HFFc6 (cell line): Measurements from ENCODE around the gene SGMS1. TPM values are rescaled to one million over a fixed set of nuclear protein-coding genes. Genes with fewer than 3 reads are reported as not detected.
"Not testable (repeated sequence)": the region's sequence is repeated elsewhere in the genome, so short reads cannot be mapped to it uniquely, and the experiment has no call there.

Experiments used
- DNase-seq: peaks from one replicate; pipeline ENCODE4 v3.0.0-alpha.2; 2018
- H3K27ac Mint-ChIP-seq: 2 replicates; pipeline ENCODE4 v1.8.0; 2020; ENCODE audit warnings: mild to moderate bottlenecking, mixed read lengths
- H3K27me3 Mint-ChIP-seq: 2 replicates; pipeline ENCODE4 v1.8.0; 2021; ENCODE audit warnings: mild to moderate bottlenecking, moderate library complexity, mixed read lengths; ENCODE audit not compliant: insufficient read depth
- H3K36me3 Mint-ChIP-seq: 2 replicates; pipeline ENCODE4 v1.8.0; 2021; ENCODE audit warnings: low read depth, mixed read lengths
- H3K4me1 Mint-ChIP-seq: 2 replicates; pipeline ENCODE4 v1.8.0; 2020; ENCODE audit warnings: low read depth, mixed read lengths
- H3K4me3 Mint-ChIP-seq: 2 replicates; pipeline ENCODE4 v1.8.0; 2020; ENCODE audit warnings: mild to moderate bottlenecking, moderate library complexity, mixed read lengths
- H3K9me3 Mint-ChIP-seq: 2 replicates; pipeline ENCODE4 v1.8.0; 2020; ENCODE audit warnings: mild to moderate bottlenecking, mixed read lengths
- total RNA-seq, 6 experiments: library from RNA; stranded (reverse); fragmentation: NEBNext Ultra II Directional; extraction: Animal tissue kit (Norgen Biotek cat#: 25700); gene quantifications; 2 replicates in 1 of 6; 3 replicates in 5 of 6; pipeline ENCODE4 v1.2.3, GENCODE V29; 2021
- TF ChIP-seq, protein P1 (sequence below): fragments of 200-600 bp; sonication (generic); IDR thresholded peaks from 2 replicates; pipeline ENCODE4 v1.5.0; 2021; ENCODE audit warnings: antibody characterized with exemption, mild to moderate bottlenecking

SGMS1 gene
- total RNA-seq, 6 experiments from 2014 or later, result 19.6 to 27.5 (median 24.6) TPM

DNA sequence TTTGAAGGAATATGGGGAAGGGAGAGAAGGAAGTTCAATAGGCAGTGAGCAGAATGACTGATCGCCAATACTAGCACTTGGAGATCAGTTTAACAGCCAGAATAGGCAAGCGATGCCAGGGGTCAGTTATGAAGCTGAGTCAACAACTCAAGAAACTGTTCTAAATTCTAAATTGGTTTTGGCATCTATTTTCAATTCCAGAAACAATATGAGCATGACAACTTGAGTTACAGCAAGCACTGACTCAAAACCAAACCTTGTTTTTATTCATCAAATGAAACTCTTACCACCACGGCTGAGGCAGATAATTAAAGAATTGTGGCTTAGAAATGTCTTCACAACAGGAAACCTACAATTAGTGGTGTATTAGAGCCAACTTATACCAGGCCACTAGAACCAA is 192.0 kb downstream of the SGMS1 start:
- no peaks in the 10 kb centered on the region for H3K9me3 Mint-ChIP-seq
- peak overlapping the region; percentile 40; the same call in 1 of the 2 replicates for H3K4me3 Mint-ChIP-seq
- H3K4me1 Mint-ChIP-seq, result peaks cover 27% of the 10 kb centered on the region
- peaks cover 1% of the 10 kb centered on the region; the same call in 1 of the 2 replicates for H3K27me3 Mint-ChIP-seq
- DNase-seq, result no peak
- no peaks in the 10 kb centered on the region for H3K36me3 Mint-ChIP-seq
- H3K27ac Mint-ChIP-seq, result peak overlapping the region; percentile 52
- TF ChIP-seq, protein P1, sequence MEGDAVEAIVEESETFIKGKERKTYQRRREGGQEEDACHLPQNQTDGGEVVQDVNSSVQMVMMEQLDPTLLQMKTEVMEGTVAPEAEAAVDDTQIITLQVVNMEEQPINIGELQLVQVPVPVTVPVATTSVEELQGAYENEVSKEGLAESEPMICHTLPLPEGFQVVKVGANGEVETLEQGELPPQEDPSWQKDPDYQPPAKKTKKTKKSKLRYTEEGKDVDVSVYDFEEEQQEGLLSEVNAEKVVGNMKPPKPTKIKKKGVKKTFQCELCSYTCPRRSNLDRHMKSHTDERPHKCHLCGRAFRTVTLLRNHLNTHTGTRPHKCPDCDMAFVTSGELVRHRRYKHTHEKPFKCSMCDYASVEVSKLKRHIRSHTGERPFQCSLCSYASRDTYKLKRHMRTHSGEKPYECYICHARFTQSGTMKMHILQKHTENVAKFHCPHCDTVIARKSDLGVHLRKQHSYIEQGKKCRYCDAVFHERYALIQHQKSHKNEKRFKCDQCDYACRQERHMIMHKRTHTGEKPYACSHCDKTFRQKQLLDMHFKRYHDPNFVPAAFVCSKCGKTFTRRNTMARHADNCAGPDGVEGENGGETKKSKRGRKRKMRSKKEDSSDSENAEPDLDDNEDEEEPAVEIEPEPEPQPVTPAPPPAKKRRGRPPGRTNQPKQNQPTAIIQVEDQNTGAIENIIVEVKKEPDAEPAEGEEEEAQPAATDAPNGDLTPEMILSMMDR, result no peak

DNA sequence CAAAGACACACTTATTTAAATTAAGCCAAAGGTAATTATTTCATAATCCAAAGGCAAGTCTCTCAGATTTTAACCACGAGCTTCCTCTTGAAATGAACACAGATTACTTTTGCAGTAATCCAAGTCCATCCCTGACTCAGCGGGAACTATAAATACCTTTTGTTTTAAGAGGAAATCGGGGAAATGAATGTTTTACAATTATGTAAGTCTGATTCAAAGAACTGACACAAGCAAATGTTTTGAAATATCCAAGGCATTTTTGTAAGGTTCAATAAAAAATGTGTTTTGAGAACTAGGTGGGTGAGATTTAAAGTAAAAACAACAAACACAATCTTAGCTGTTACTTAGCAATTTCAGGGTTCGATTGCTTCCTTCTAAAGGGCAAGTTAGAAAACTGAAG is 192.6 kb downstream of the SGMS1 start:
- no peaks in the 10 kb centered on the region for H3K9me3 Mint-ChIP-seq
- peak overlapping the region; percentile 52 for H3K27ac Mint-ChIP-seq
- no peaks in the 10 kb centered on the region for H3K36me3 Mint-ChIP-seq
- TF ChIP-seq, protein P1, result no peak
- H3K4me3 Mint-ChIP-seq, result peak overlapping the region; percentile 40; the same call in 1 of the 2 replicates
- H3K27me3 Mint-ChIP-seq, result peaks cover 1% of the 10 kb centered on the region; the same call in 1 of the 2 replicates
- H3K4me1 Mint-ChIP-seq, result peaks cover 27% of the 10 kb centered on the region
- peak; percentile 20 for DNase-seq

DNA sequence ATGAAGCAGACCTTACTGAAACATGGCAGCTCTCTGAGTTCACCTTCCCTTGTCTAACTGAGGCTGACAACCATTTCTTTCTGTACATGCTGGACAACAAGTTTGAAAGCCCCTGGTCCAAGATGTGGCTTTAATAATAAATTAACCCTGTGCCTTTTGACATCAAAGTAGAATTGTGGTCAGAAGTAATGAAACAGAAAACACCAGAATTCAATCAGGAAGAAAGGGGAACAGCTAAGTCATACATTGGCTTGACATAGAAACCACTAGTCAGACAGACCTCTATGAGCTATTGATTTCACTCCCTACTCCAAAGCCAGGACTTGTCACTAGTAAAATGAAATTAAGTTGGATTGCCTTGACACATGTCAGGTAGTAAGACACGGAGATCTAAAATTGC is 197.3 kb downstream of the SGMS1 start:
- H3K4me1 Mint-ChIP-seq, result peaks cover 18% of the 10 kb centered on the region
- no peaks in the 10 kb centered on the region for H3K27me3 Mint-ChIP-seq
- H3K4me3 Mint-ChIP-seq, result no peak overlapping the region
- H3K36me3 Mint-ChIP-seq, result no peaks in the 10 kb centered on the region; the same call in 1 of the 2 replicates
- H3K27ac Mint-ChIP-seq, result no peak overlapping the region
- TF ChIP-seq, protein P1, result no peak
- DNase-seq, result no peak
- no peaks in the 10 kb centered on the region for H3K9me3 Mint-ChIP-seq

DNA sequence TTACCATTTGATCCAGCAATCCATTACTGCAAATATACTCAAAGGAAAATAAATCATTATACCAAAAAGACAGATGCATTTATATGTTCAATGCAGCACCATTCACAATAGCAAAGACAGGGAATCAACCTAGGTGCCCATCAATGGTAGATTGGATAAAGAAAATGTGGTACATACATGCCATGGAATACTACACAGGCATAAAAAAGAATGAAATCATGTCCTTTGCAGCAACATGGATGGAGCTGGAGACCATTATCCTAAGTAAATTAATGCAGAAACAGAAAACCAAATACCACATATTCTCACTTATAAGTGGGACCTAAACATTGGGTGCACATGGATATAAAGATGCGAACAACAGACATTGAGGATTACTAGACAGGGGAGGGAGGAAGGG is 198.5 kb downstream of the SGMS1 start:
- not testable (repeated sequence) for H3K36me3 Mint-ChIP-seq, H3K4me3 Mint-ChIP-seq, H3K27ac Mint-ChIP-seq, H3K27me3 Mint-ChIP-seq, DNase-seq, H3K9me3 Mint-ChIP-seq
- H3K4me1 Mint-ChIP-seq, result peaks cover 19% of the 10 kb centered on the region

DNA sequence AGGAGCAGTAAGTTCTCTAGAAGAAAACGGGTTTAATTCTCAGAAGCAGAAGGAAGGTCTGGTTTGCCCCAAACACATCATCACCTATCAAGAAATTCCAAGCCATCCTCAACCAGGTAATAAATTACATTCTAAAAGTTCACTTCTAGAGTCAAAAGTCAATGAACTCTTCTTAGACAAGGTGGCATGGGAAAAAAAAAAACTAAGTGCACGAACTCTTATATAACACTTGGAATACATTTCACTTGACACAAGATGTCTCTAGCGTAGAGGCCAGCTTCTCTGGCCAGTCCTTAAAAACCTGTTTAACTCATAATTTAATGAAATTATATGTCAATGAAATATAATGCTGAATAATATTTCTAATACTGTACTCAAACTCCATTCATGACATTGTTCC is 200.3 kb downstream of the SGMS1 start:
- H3K9me3 Mint-ChIP-seq, result no peaks in the 10 kb centered on the region

DNA sequence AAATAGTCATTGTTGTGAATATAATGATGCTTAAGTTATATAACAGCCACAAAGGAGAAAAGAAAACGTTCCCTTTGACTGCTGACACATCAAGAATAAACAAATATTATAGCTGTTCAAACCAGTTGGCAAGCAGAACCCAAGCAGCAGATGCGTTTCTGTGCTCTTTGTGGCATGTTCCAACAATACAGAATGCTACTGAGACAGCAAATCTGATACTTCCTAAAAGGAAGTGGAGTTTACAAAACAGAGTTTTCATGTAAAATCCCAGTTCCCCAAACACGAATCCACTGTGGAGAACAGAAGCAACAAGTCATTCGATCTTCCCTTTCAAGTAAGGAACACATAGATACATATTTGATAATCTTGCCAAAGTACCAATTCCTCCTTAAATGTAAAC is 201.5 kb downstream of the SGMS1 start:
- H3K27me3 Mint-ChIP-seq, result no peaks in the 10 kb centered on the region
- H3K27ac Mint-ChIP-seq, result no peak overlapping the region
- DNase-seq, result no peak
- no peaks in the 10 kb centered on the region for H3K9me3 Mint-ChIP-seq
- H3K4me1 Mint-ChIP-seq, result peaks cover 39% of the 10 kb centered on the region
- H3K36me3 Mint-ChIP-seq, result no peaks in the 10 kb centered on the region; the same call in 1 of the 2 replicates
- TF ChIP-seq, protein P1, result no peak
- H3K4me3 Mint-ChIP-seq, result no peak overlapping the region

More for the DNA sequence above, 200.3 kb downstream of the SGMS1 start:
- TF ChIP-seq, protein P1, result no peak
- no peak overlapping the region for H3K27ac Mint-ChIP-seq
- no peak overlapping the region for H3K4me3 Mint-ChIP-seq
- DNase-seq, result no peak
- H3K36me3 Mint-ChIP-seq, result no peaks in the 10 kb centered on the region; the same call in 1 of the 2 replicates
- peaks cover 36% of the 10 kb centered on the region for H3K4me1 Mint-ChIP-seq
- H3K27me3 Mint-ChIP-seq, result no peaks in the 10 kb centered on the region
